Ovary (tissue), 9 donors: ENCODE results near the gene TCP11. TPM values are rescaled to one million over a fixed set of nuclear protein-coding genes. Genes with fewer than 3 reads are reported as not detected.

Source experiments
- DNase-seq, 5 donors: peaks; one replicate each; pipeline ENCODE4 v3.0.0-alpha.2; 2019 to 2020
- H3K27ac ChIP-seq, 2 donors: fragments of 200-600 bp; one replicate each; pipeline versions ENCODE4 v1.5.1 to v1.8.0; 2019 to 2022
- H3K27me3 ChIP-seq: fragments of 200-600 bp; one replicate; pipeline ENCODE4 v1.8.0; 2022
- H3K36me3 ChIP-seq: fragments of 200-600 bp; sonication (generic); one replicate; pipeline ENCODE4 v1.5.1; 2019
- H3K4me1 ChIP-seq: one replicate; pipeline ENCODE4 v1.8.1; 2013; ENCODE audit warnings: mild to moderate bottlenecking, moderate library complexity; ENCODE audit not compliant: insufficient read depth
- H3K4me3 ChIP-seq: fragments of 200-600 bp; sonication (generic); one replicate; pipeline ENCODE4 v1.5.1; 2017
- H3K9me3 ChIP-seq, 2 donors: fragments of 200-600 bp in 1 of 2; sonication (generic) in 1 of 2; one replicate each; pipeline versions ENCODE4 v1.5.1 to v1.8.1; 2013 to 2019; ENCODE audit warnings: mild to moderate bottlenecking in 1 of 2, moderate library complexity in 1 of 2
- EP300 ChIP-seq: sonication (generic); formaldehyde crosslinking; IDR thresholded peaks from one replicate; pipeline ENCODE4 v1.6.1; 2017; ENCODE audit warnings: antibody characterized with exemption
- POLR2A ChIP-seq: fragments of 450-650 bp; IDR thresholded peaks from one replicate; pipeline ENCODE4 v1.6.1; 2017; ENCODE audit warnings: antibody characterized with exemption, mild to moderate bottlenecking, moderate library complexity
- WGBS, 3 donors: extraction: QIAGEN DNeasy Blood & Tissue Kit in 1 of 3; methylation state at CpG; one replicate each; pipeline versions ENCODE4 v1.1.5 to v1.1.7; 2013 to 2017; 5-methylcytosine and 5-hydroxymethylcytosine counted together
- intact Hi-C, 4 donors: fragments of 100-400 bp; cut with DNase I; formaldehyde crosslinking; loops; one replicate each; pipeline versions ENCODE4 v1.11.0 to v1.15.1; 2022 to 2023
- polyA plus RNA-seq, 2 donors: library from polyadenylated mRNA; stranded (reverse); fragments of 200-250 nt in 1 of 2; fragments of 350-450 nt in 1 of 2; fragmentation: Illumina TruSeq in 1 of 2; extraction: RNeasy Lipid Tissue Mini Kit (QIAGEN cat#74804) in 1 of 2; gene quantifications; one replicate each; pipeline ENCODE4 v1.2.3, GENCODE V29; 2013 to 2014
- total RNA-seq, 7 donors: library from RNA; depleted of rRNA in 2 of 7; stranded (reverse); fragments of >200 nt in 2 of 7; fragmentation: NEBNext Ultra II Directional in 3 of 7; extraction: Animal tissue kit (Norgen Biotek cat#: 25700) in 3 of 7; gene quantifications; one replicate each; pipeline versions ENCODE4 v1.1.0 to v1.2.4, GENCODE V29; 2016 to 2023
- TF ChIP-seq, protein P1 (sequence below), 3 donors: fragments of 450-650 bp in 2 of 3; fragments of 200-600 bp in 1 of 3; IDR thresholded peaks; one replicate each; pipeline versions ENCODE4 v1.5.1 to v1.8.0; 2016 to 2022; ENCODE audit warnings: antibody characterized with exemption in 3 of 3, mild to moderate bottlenecking in 1 of 3
- donor health status: DM: no; HTN: no; CAD: no; lungs with moderate emphysema.
- donor health status: DM: no; HTN: no; CAD: no.
- donor health status: Bipolar disorder and iron deficiency.
- donor health status: DM: yes; HTN: yes; CAD: no.
- donor health status: DM: no; HTN: no; CAD: no.
- donor health status: DM: yes; HTN: yes; CAD: no.

The TCP11 gene
- total and polyA plus RNA-seq, 9 donors = 0.18 to 0.61 (median 0.48) TPM; not detected in 1

- intact Hi-C loops = no loop called here
- DNase-seq = no peak
Measured at GRCh38 chr6:35161776-35162607, 20.9 kb upstream of the TCP11 start.

GRCh38 chr6:35161266-35161665 is 20.1 kb upstream of the TCP11 start:
- Histone ChIP-seq H3K4me1 (no peaks in the 10 kb centered on the region), H3K27ac (no peak overlapping the region), H3K9me3 (no peaks in the 10 kb centered on the region), H3K27me3 (no peaks in the 10 kb centered on the region), H3K36me3 (no peaks in the 10 kb centered on the region), H3K4me3 (no peak overlapping the region)
- intact Hi-C loops = no loop called here
- no peak for DNase-seq
- TF ChIP-seq EP300 (no peak), POLR2A (no peak)
- TF ChIP-seq, protein P1, sequence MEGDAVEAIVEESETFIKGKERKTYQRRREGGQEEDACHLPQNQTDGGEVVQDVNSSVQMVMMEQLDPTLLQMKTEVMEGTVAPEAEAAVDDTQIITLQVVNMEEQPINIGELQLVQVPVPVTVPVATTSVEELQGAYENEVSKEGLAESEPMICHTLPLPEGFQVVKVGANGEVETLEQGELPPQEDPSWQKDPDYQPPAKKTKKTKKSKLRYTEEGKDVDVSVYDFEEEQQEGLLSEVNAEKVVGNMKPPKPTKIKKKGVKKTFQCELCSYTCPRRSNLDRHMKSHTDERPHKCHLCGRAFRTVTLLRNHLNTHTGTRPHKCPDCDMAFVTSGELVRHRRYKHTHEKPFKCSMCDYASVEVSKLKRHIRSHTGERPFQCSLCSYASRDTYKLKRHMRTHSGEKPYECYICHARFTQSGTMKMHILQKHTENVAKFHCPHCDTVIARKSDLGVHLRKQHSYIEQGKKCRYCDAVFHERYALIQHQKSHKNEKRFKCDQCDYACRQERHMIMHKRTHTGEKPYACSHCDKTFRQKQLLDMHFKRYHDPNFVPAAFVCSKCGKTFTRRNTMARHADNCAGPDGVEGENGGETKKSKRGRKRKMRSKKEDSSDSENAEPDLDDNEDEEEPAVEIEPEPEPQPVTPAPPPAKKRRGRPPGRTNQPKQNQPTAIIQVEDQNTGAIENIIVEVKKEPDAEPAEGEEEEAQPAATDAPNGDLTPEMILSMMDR (IDR thresholded peaks at IDR 0.05) = no peak

More at GRCh38 chr6:35161776-35162607, 20.9 kb upstream of the TCP11 start:
- no peak overlapping the region for H3K27ac ChIP-seq
- no peaks in the 10 kb centered on the region for H3K27me3 ChIP-seq
- H3K4me3 ChIP-seq = no peak overlapping the region
- no peaks in the 10 kb centered on the region for H3K36me3 ChIP-seq
- no peaks in the 10 kb centered on the region for H3K4me1 ChIP-seq
- TF ChIP-seq POLR2A = no peak
- TF ChIP-seq, protein P1 (IDR thresholded peaks at IDR 0.05) = no peak
- TF ChIP-seq EP300 = no peak
- H3K9me3 ChIP-seq = no peaks in the 10 kb centered on the region
- 18 to 38% (median 36%) methylated on average over 5 of the region's 5 CpGs for WGBS, 3 donors

GRCh38 chr6:35160642-35161041 is 19.5 kb upstream of the TCP11 start:
- WGBS, 3 donors = 75 to 90% (median 79%) methylated on average over 5 of the region's 5 CpGs
- Histone ChIP-seq H3K4me3 (no peak overlapping the region), H3K27me3 (no peaks in the 10 kb centered on the region), H3K27ac (no peak overlapping the region), H3K9me3 (no peaks in the 10 kb centered on the region), H3K4me1 (no peaks in the 10 kb centered on the region), H3K36me3 (no peaks in the 10 kb centered on the region)
- TF ChIP-seq POLR2A (no peak), EP300 (no peak)
- TF ChIP-seq, protein P1 (IDR thresholded peaks at IDR 0.05) = no peak
- no peak for DNase-seq
- intact Hi-C loops = no loop called here

DNA sequence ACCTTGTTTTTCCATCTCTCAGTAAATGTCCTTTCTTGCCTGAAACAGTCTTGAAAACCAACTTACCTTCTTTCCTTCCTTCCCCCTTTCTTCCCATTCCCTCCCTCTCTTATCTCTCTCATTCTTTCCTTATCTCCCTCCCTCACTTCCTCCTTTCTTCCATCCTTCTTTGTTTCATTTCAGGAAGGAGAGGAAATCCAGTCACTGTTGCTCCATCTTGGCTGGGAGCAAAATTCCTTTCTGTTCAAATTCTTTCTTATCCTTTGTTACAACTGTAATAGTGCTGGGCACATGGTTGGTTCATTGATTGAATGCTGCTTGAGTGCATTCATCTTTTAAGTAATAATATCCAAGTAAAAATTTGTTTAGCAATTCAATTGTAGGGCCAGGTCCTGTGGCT is 17.4 kb upstream of the TCP11 start:
- no peaks in the 10 kb centered on the region for H3K4me1 ChIP-seq
- TF ChIP-seq POLR2A (no peak), EP300 (no peak)
- TF ChIP-seq, protein P1 (IDR thresholded peaks at IDR 0.05) = no peak
- intact Hi-C loops = no loop called here
- no peaks in the 10 kb centered on the region for H3K27me3 ChIP-seq
- no peak overlapping the region for H3K27ac ChIP-seq
- H3K36me3 ChIP-seq = no peaks in the 10 kb centered on the region
- H3K4me3 ChIP-seq = no peak overlapping the region
- no peak for DNase-seq
- H3K9me3 ChIP-seq = no peaks in the 10 kb centered on the region
